Karpas-422 (cell line): ENCODE results near the gene MICOS13. TPM values are rescaled to one million over a fixed set of nuclear protein-coding genes. Genes with fewer than 3 reads are reported as not detected.
A peak's percentile ranks its signal among the peaks of the same experiment; 100 is the strongest.

Experiments used
- DNase-seq: peaks from one replicate; pipeline ENCODE4 v3.0.0-alpha.2; 2015
- H2AFZ ChIP-seq: fragments of 200-600 bp; sonication (generic); 2 replicates; pipeline ENCODE4 v1.6.1; 2014; ENCODE audit warnings: antibody characterized with exemption, low read length, mixed read lengths
- H3K27ac ChIP-seq: fragments of 200-600 bp; sonication (generic); 2 replicates; pipeline ENCODE4 v1.5.1; 2014; ENCODE audit warnings: mild to moderate bottlenecking, low read length, moderate library complexity
- H3K27me3 ChIP-seq: fragments of 200-600 bp; sonication (generic); 2 replicates; pipeline ENCODE4 v1.6.1; 2014; ENCODE audit warnings: low read length, mixed read lengths
- H3K36me3 ChIP-seq: fragments of 200-600 bp; sonication (generic); 2 replicates; pipeline ENCODE4 v1.6.1; 2014; ENCODE audit warnings: low read length, mixed read lengths; ENCODE audit not compliant: insufficient read depth
- H3K4me1 ChIP-seq: fragments of 200-600 bp; sonication (generic); 2 replicates; pipeline ENCODE4 v1.6.1; 2014; ENCODE audit warnings: mild to moderate bottlenecking, low read length, mixed read lengths
- H3K4me2 ChIP-seq: fragments of 200-600 bp; sonication (generic); 2 replicates; pipeline ENCODE4 v1.6.1; 2014; ENCODE audit warnings: low read length, low read depth, mild to moderate bottlenecking; ENCODE audit not compliant: poor library complexity, severe bottlenecking
- H3K4me3 ChIP-seq: fragments of 200-600 bp; sonication (generic); 2 replicates; pipeline ENCODE4 v1.5.1; 2014; ENCODE audit warnings: mild to moderate bottlenecking, antibody characterized with exemption, low read length, mixed read lengths
- H3K79me2 ChIP-seq: fragments of 200-600 bp; sonication (generic); 2 replicates; pipeline ENCODE4 v1.6.1; 2014; ENCODE audit warnings: mild to moderate bottlenecking, low read length, mixed read lengths
- H3K9ac ChIP-seq: fragments of 200-600 bp; sonication (generic); 2 replicates; pipeline ENCODE4 v1.6.0; 2014; ENCODE audit warnings: low read length
- H3K9me2 ChIP-seq: fragments of 200-600 bp; sonication (generic), shearing (Covaris generic); replicated peaks from 2 replicates; pipeline ENCODE4 v1.6.0; 2014; ENCODE audit warnings: mild to moderate bottlenecking, low read length, moderate library complexity; ENCODE audit not compliant: insufficient read depth
- H3K9me3 ChIP-seq: fragments of 300-700, 200-600 bp; sonication (generic); 2 replicates; pipeline ENCODE4 v1.6.1; 2014; ENCODE audit warnings: low read length, mixed read lengths
- H4K20me1 ChIP-seq: fragments of 200-600 bp; sonication (generic); 2 replicates; pipeline ENCODE4 v1.6.1; 2014; ENCODE audit warnings: mild to moderate bottlenecking, antibody characterized with exemption, low read length, low read depth; ENCODE audit not compliant: insufficient read depth
- total RNA-seq: library from RNA; depleted of rRNA; stranded (reverse); fragments of >200 nt; shearing (Covaris generic); gene quantifications from 2 replicates; pipeline ENCODE4 v1.2.3, GENCODE V29; 2014; ENCODE audit warnings: low replicate concordance

The MICOS13 gene
- total RNA-seq, 1 experiment from 2014 or later, result 63.4 TPM

DNA sequence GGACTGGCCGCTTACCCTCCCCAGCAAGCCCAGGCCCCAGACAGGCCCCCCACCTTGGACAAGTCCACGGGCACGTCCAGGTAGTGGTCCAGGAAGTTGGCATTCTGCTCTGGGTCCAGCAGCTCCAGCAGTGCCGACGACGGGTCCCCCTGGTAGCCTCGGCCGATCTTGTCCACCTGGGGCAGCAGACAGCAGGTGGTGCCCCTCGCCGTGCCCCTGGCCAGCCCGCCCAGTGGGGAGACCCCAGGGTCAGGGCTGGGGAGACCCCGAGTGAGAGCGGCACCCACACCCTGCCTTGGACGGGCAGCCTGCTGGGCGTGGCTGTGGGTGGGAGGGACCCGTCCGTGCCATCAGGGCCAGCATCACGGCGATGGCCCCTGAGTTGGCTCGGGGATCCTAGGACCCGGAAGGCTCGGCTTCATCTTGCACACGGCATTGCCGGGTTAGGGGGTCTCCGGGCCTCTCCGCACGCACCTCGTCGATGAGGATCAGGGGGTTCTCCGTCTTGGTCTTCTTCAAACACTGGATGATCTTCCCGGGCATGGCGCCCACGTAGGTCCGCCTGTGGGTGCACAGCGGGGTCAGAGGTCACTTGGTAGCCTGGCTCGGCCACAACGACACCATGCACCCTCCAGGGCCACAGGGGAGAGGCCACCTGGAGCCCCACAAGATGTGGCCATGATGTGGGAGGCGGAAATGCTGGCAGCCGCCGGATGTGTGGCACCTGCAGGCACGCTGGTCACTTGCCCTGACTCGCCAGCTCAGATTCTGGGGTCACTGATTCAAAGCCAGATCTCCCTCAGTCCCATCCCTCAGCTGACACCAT, 16.1 kb upstream of the MICOS13 start:
- no peak for DNase-seq
- Histone ChIP-seq H3K9ac (no peak overlapping the region), H3K27ac (no peak overlapping the region), H3K4me1 (peaks cover 12% of the 10 kb centered on the region), H3K27me3 (no peaks in the 10 kb centered on the region), H4K20me1 (peaks cover 55% of the 10 kb centered on the region), H3K36me3 (peaks cover 17% of the 10 kb centered on the region), H3K4me2 (no peak overlapping the region), H3K4me3 (no peak overlapping the region), H3K9me2 (no peaks in the 10 kb centered on the region), H2AFZ (no peak overlapping the region), H3K79me2 (peaks cover 30% of the 10 kb centered on the region), H3K9me3 (no peaks in the 10 kb centered on the region)

DNA sequence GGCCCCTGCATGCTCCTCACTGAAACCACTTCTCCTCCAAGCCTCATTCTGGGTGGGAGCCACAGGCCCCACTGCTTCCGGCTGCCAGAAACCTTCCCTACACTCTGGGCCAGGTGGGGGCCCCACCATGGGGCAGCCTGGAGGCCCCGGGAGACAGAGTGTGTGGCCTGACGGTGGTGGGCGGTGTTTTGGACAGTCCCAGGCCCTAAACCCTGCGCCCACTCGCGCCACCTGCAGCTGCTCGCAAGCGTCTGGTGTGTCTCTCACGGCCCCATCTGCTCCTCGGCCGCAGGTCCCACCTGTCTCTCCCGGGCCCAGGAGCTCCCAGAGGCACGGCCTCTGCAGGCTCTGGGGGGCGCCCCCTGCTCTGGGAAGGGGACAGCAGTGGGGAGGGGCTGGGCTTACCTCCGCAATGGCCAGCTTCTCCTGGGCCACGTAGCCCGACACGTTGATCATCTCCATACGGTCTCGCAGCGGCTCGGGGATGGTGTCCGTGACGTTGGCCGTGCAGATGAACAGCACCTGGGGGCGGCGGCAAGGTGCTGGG, 15.4 kb upstream of the MICOS13 start:
- H3K9me3 ChIP-seq, result no peaks in the 10 kb centered on the region
- DNase-seq, result peak; percentile 60
- no peak overlapping the region for H3K9ac ChIP-seq
- peaks cover 61% of the 10 kb centered on the region for H4K20me1 ChIP-seq
- no peaks in the 10 kb centered on the region for H3K9me2 ChIP-seq
- peaks cover 12% of the 10 kb centered on the region for H3K4me1 ChIP-seq
- H2AFZ ChIP-seq, result no peak overlapping the region
- H3K27ac ChIP-seq, result no peak overlapping the region
- peaks cover 36% of the 10 kb centered on the region for H3K79me2 ChIP-seq
- no peak overlapping the region for H3K4me2 ChIP-seq
- H3K27me3 ChIP-seq, result no peaks in the 10 kb centered on the region
- H3K36me3 ChIP-seq, result peaks cover 23% of the 10 kb centered on the region
- no peak overlapping the region for H3K4me3 ChIP-seq

DNA sequence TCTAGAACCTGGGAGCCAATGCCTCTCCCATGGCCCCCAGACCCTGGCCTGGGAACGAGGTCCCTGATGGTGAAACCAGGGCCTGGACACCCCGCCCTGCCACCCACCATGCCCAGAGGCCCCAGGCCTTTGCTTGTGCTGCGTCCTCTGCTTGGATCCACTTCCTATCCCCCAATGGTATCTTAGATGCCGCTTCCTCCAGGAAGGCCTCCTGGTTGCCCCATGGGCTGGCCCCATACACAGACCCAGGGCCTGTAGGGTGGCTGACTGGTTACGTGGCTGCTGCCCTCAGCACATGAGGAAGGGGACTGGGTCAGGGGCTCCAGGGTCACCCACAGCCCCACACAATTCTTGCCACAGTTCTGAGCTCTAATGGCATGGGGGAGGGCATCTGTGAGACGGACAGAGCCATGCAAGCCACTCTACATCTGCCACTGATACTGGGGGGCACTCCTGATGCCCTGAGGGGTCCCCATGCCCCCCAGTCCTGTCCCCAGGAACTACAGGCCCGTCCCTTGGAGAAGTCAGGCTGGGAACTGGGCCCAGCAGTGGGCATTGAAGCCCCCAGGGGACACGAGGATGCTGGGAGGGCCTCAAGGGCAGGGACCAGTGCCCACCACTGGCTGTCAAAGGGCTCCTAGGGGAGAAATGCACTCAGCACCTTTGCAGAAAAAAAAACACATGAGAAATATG, 14.8 kb upstream of the MICOS13 start:
- H3K79me2 ChIP-seq, result peaks cover 43% of the 10 kb centered on the region
- H3K27me3 ChIP-seq, result no peaks in the 10 kb centered on the region
- peaks cover 28% of the 10 kb centered on the region for H3K36me3 ChIP-seq
- no peak overlapping the region for H2AFZ ChIP-seq
- H4K20me1 ChIP-seq, result peaks cover 63% of the 10 kb centered on the region
- no peak for DNase-seq
- H3K4me2 ChIP-seq, result no peak overlapping the region
- no peak overlapping the region for H3K27ac ChIP-seq
- H3K9me3 ChIP-seq, result no peaks in the 10 kb centered on the region
- H3K9me2 ChIP-seq, result no peaks in the 10 kb centered on the region
- H3K4me3 ChIP-seq, result no peak overlapping the region
- peaks cover 12% of the 10 kb centered on the region for H3K4me1 ChIP-seq
- H3K9ac ChIP-seq, result no peak overlapping the region

DNA sequence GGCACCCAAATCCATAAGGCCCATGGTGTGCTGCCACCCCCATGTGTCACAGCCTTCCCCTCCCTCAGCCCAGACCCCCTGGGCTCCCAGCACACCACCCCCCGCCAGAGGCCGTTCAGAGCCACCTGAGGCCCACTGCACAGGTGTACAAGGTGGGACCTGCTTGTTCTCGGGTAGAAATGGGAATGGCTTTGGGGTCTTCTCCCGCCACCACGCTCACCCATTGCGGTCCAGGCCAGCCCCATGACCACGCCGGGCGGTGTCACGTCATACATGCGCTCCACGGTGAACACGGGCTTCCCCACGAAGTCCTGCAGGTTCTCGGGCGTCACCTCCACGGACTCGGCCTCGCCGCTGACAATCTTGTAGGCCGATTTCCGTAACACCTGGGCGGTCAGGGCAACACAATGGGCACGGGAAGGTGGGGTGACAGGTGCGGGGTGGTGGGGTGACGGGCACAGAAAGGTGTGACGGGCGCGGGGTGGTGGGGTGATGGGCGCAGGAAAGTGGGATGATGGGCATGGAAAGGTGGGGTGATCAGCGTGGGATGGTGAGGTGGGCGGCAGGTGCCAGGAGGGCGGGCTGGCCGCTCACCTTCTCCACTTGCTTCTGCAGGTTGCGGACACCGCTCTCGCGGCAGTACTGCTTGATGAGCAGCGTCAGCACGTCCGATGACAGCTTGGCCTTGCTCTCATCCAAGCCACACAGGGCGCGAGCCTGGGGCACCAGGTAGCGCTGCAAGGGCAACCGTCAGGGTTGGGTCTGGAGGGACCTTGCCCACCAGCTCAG, 14.0 kb upstream of the MICOS13 start:
- Histone ChIP-seq H3K4me2 (no peak overlapping the region), H3K4me1 (peaks cover 15% of the 10 kb centered on the region), H4K20me1 (peaks cover 63% of the 10 kb centered on the region), H3K79me2 (peaks cover 43% of the 10 kb centered on the region), H2AFZ (no peak overlapping the region), H3K9me3 (no peaks in the 10 kb centered on the region), H3K9ac (no peak overlapping the region), H3K4me3 (no peak overlapping the region), H3K27ac (no peak overlapping the region), H3K9me2 (no peaks in the 10 kb centered on the region), H3K27me3 (no peaks in the 10 kb centered on the region), H3K36me3 (peaks cover 28% of the 10 kb centered on the region)
- no peak for DNase-seq

DNA sequence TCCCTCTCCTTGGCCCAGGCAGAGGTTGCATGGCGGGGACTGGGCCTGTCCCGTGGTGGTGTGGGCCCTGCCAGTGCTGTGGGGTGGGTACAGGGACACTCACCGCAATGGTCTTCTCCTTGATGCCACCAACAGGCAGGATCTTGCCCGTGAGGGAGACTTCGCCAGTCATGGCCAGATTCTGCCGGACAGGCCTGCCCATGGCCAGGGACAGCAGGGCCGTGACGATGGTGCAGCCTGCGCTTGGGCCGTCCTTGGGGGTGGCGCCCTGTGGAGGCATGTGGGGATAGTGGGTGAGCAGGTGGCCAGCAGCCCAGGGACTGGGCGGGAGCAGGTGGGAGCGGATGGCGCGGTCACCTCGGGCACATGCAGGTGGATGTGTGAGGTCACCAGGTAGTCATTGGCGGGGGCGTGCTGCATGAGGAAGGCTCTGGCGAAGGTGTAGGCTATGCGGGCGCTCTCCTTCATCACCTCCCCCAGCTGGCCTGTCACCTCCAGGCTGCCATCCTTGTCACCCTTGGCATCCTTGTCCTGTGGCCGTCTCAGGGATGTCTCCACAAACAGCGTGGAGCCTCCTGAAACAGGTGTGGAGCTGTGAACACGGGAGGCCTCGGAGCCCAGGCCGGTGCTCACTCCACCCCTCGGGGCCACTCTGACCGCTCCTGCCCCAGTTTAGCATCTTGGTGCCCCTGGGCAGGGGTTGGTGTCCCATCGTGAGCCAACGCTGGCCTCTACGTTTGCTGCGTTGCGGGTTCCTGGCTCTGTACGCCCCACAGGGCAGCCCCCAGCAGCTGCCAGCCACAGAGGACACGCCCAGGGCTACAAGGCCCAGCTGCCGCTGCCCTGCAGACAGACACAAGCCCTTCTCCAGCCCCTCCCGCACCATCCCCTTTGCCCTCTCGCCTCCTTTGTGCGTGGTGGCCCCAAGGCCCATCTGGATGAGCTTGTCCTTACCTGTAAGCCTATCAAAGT, 13.2 kb upstream of the MICOS13 start:
- Histone ChIP-seq H3K9ac (no peak overlapping the region), H3K36me3 (peaks cover 28% of the 10 kb centered on the region), H3K27me3 (no peaks in the 10 kb centered on the region), H3K27ac (no peak overlapping the region), H3K9me2 (no peaks in the 10 kb centered on the region), H4K20me1 (peaks cover 63% of the 10 kb centered on the region), H3K79me2 (peaks cover 43% of the 10 kb centered on the region), H3K4me1 (peaks cover 15% of the 10 kb centered on the region), H3K4me3 (no peak overlapping the region), H3K4me2 (no peak overlapping the region), H2AFZ (no peak overlapping the region), H3K9me3 (no peaks in the 10 kb centered on the region)
- DNase-seq, result no peak

DNA sequence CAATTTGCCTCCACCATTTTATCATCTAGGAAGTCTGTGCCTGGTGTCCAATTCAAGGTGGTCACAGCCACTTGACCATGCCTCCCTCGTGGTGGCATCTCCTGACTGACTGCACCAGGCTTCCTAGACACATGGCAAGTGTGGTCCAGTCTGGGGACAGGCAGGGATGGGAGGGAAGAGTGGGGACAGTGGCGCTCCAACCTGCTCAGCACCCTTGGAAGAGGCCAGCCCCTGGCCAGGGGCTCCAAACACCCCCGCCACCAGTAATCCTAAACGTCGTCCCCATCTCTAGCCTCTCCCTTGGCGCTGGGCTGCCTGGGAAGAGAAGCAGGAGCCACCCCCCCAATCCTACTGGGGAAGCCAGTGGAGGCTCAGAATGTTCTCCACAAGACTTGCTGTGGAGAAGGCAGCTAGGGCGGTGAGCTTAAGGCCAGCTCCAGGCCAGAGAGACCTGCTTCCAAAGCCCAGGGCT, 12.4 kb upstream of the MICOS13 start:
- Histone ChIP-seq H3K4me3 (peak overlapping the region; percentile 97; the same call in 1 of the 2 replicates), H3K9ac (peak overlapping the region; percentile 100; the same call in 1 of the 2 replicates), H3K4me2 (peak overlapping the region; percentile 95), H3K9me2 (no peaks in the 10 kb centered on the region), H3K4me1 (peaks cover 15% of the 10 kb centered on the region), H3K27ac (no peak overlapping the region), H3K36me3 (peaks cover 28% of the 10 kb centered on the region), H3K9me3 (no peaks in the 10 kb centered on the region), H4K20me1 (peaks cover 58% of the 10 kb centered on the region), H2AFZ (no peak overlapping the region), H3K27me3 (no peaks in the 10 kb centered on the region), H3K79me2 (peaks cover 43% of the 10 kb centered on the region)
- no peak for DNase-seq
